Measurements from ENCODE around the gene EIF4G3.
A peak's percentile ranks its signal among the peaks of the same experiment; 100 is the strongest.
"Not testable (repeated sequence)": the region's sequence is repeated elsewhere in the genome, so short reads cannot be mapped to it uniquely, and the experiment has no call there.

EIF4G3 gene

GRCh38 chr1:21176586-21177555 is at the start of gene EIF4G3:
TSS of gene EIF4G3 (minus strand) at chr1:21176897. CDS start at chr1:21002742, 174,155 bp downstream.
- DNase-seq: peak; percentile 91

GRCh38 chr1:21225065-21225464 is 48.4 kb upstream of the EIF4G3 start:
- no peak for DNase-seq

- DNase-seq: peak; percentile 36
Observed at GRCh38 chr1:21220815-21221214, 44.1 kb upstream of the EIF4G3 start.

- DNase-seq: no peak
Observed at GRCh38 chr1:21219674-21220073, 43.0 kb upstream of the EIF4G3 start.

GRCh38 chr1:21217812-21218596 is 41.3 kb upstream of the EIF4G3 start:
- DNase-seq: no peak

- DNase-seq: no peak
Observed at GRCh38 chr1:21216835-21217811, 40.4 kb upstream of the EIF4G3 start.

GRCh38 chr1:21212126-21212525 is 35.4 kb upstream of the EIF4G3 start:
- DNase-seq: no peak

GRCh38 chr1:21208137-21208700 is 31.5 kb upstream of the EIF4G3 start:
- DNase-seq: not testable (repeated sequence)

GRCh38 chr1:21206117-21206516 is 29.4 kb upstream of the EIF4G3 start:
- DNase-seq: no peak

- no peak for DNase-seq
Observed at GRCh38 chr1:21205416-21205815, 28.7 kb upstream of the EIF4G3 start.

- no peak for DNase-seq
Observed at GRCh38 chr1:21201650-21202049, 25.0 kb upstream of the EIF4G3 start.

- not testable (repeated sequence) for DNase-seq
Observed at GRCh38 chr1:21201238-21201637, 24.5 kb upstream of the EIF4G3 start.

GRCh38 chr1:21200767-21201166 is 24.1 kb upstream of the EIF4G3 start:
- no peak for DNase-seq

GRCh38 chr1:21198929-21199328 is 22.2 kb upstream of the EIF4G3 start:
- no peak for DNase-seq

GRCh38 chr1:21192871-21193270 is 16.2 kb upstream of the EIF4G3 start:
- DNase-seq: no peak

- DNase-seq: no peak
Observed at GRCh38 chr1:21192284-21192683, 15.6 kb upstream of the EIF4G3 start.

- DNase-seq: not testable (repeated sequence)
Observed at GRCh38 chr1:21190771-21191170, 14.1 kb upstream of the EIF4G3 start.

- no peak for DNase-seq
Observed at GRCh38 chr1:21189906-21190500, 13.3 kb upstream of the EIF4G3 start.

- no peak for DNase-seq
Observed at GRCh38 chr1:21189421-21189820, 12.7 kb upstream of the EIF4G3 start.

- DNase-seq: no peak
Observed at GRCh38 chr1:21188235-21188634, 11.5 kb upstream of the EIF4G3 start.

- no peak for DNase-seq
Observed at GRCh38 chr1:21185221-21185731, 8.6 kb upstream of the EIF4G3 start.

Data from DMS 273 treated with DMSO at 0.1 percent for 48 hours (cell line).